ENCODE measurements around the gene PYHIN1. TPM values are rescaled to one million over a fixed set of nuclear protein-coding genes. Genes with fewer than 3 reads are reported as not detected.

PYHIN1 gene
- total and polyA plus RNA-seq, 4 donors, result 2.9 to 4.7 TPM; not detected in 2

DNA sequence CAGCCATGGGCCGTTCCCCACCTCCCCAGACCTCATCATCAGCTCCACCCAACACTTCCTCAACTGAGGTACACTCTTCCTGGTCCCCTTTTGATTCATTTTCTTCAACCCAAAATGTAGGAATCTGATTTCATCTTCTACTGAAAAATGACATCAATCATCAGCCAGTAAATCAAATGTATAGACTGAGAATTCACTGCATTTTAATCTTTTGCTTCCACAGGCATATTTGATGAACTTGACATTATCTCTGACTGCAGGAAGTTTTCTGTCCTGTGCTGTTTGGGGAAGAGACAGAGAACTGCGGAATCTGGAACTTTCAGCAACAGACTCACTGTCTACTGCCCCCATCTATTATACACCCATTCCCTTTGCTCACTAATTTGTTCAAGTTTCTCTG lies 7.8 kb downstream of the PYHIN1 start:
- no peaks in the 10 kb centered on the region for H3K4me1 ChIP-seq (ENCODE audit: control insufficient read depth in 1 of 2, insufficient read depth in 2 of 2, low read length in 2 of 2)
- H3K27me3 ChIP-seq (ENCODE audit: control insufficient read depth in 1 of 2, insufficient read depth in 2 of 2, low read length in 1 of 2), result no peaks in the 10 kb centered on the region
- intact Hi-C loops (cut with DNase I), result no loop called here
- H3K4me3 ChIP-seq (ENCODE audit: low read length in 2 of 2), result no peak overlapping the region
- no peaks in the 10 kb centered on the region for H3K9me3 ChIP-seq (ENCODE audit: control insufficient read depth, low read length)
- no peak overlapping the region for H3K27ac ChIP-seq (ENCODE audit: low read depth in 1 of 2, low read length in 2 of 2)
- 76 to 80% methylated on average over 2 of the region's 2 CpGs for WGBS, 2 donors
- no peak for DNase-seq
- ATAC-seq (ENCODE audit: low FRiP score), result no peak
- H3K36me3 ChIP-seq (ENCODE audit: control insufficient read depth in 1 of 2, insufficient read depth in 2 of 2, low read length in 1 of 2), result no peaks in the 10 kb centered on the region

- ATAC-seq (ENCODE audit: low FRiP score), result no peak
- WGBS, 2 donors, result 83 to 92% methylated on average over 1 of the region's 1 CpG
Measured at GRCh38 chr1:158941317-158941716, 10.0 kb downstream of the PYHIN1 start.

DNA sequence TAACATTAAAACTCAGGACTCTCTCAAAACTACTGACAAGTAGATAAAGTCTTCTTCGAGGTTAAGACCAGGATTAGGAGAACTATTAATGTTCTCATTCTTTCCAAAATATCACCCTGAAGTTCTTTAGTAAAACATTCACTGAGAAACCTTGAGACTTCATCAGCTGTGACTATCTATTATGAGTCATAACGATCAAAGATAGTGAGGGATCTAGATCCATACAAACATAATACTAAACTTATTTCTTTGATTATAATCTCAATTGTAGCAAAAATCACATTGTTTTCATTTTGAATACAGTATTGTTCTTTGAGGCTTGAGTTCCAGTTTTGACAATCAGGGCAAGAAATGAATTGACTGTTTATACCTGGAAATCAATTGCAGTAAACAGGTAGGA lies 11.1 kb downstream of the PYHIN1 start:
- Histone ChIP-seq H3K4me1 (ENCODE audit: control insufficient read depth in 1 of 2, insufficient read depth in 2 of 2, low read length in 2 of 2) (no peaks in the 10 kb centered on the region), H3K9me3 (ENCODE audit: control insufficient read depth, low read length) (no peaks in the 10 kb centered on the region), H3K27ac (ENCODE audit: low read depth in 1 of 2, low read length in 2 of 2) (no peak overlapping the region), H3K36me3 (ENCODE audit: control insufficient read depth in 1 of 2, insufficient read depth in 2 of 2, low read length in 1 of 2) (no peaks in the 10 kb centered on the region), H3K27me3 (ENCODE audit: control insufficient read depth in 1 of 2, insufficient read depth in 2 of 2, low read length in 1 of 2) (no peaks in the 10 kb centered on the region), H3K4me3 (ENCODE audit: low read length in 2 of 2) (no peak overlapping the region)
- no peak for ATAC-seq (ENCODE audit: low FRiP score)
- WGBS, 2 donors, result 63 to 71% methylated on average over 2 of the region's 2 CpGs
- intact Hi-C loops (cut with DNase I), result no loop called here
- DNase-seq, result no peak

More at GRCh38 chr1:158941317-158941716, 10.0 kb downstream of the PYHIN1 start:
- Histone ChIP-seq H3K9me3 (ENCODE audit: control insufficient read depth, low read length) (no peaks in the 10 kb centered on the region), H3K36me3 (ENCODE audit: control insufficient read depth in 1 of 2, insufficient read depth in 2 of 2, low read length in 1 of 2) (no peaks in the 10 kb centered on the region), H3K27me3 (ENCODE audit: control insufficient read depth in 1 of 2, insufficient read depth in 2 of 2, low read length in 1 of 2) (no peaks in the 10 kb centered on the region), H3K27ac (ENCODE audit: low read depth in 1 of 2, low read length in 2 of 2) (no peak overlapping the region), H3K4me3 (ENCODE audit: low read length in 2 of 2) (no peak overlapping the region), H3K4me1 (ENCODE audit: control insufficient read depth in 1 of 2, insufficient read depth in 2 of 2, low read length in 2 of 2) (no peaks in the 10 kb centered on the region)
- intact Hi-C loops (cut with DNase I), result no loop called here
- DNase-seq, result no peak

DNA sequence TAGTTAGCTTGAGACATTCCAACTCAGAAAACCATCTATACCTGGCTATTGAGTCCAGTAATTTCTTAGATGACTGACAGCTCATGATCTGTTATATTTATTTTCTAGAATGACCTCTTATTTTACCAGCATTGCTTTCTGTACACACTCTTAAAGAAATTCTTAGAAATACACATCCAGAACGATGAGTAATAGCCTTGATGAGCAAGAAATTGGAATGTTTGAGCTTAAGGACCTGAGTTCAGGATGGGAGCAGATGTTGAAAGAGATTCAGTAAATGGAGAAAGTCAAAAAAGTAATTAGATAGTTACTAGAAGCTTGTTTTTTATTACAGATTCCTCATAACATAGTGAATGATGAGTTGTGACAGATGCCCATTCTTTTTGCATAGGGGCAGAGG lies 11.7 kb downstream of the PYHIN1 start:
- intact Hi-C loops (cut with DNase I), result no loop called here

GRCh38 chr1:158945061-158945460 lies 13.7 kb downstream of the PYHIN1 start:
- ATAC-seq (ENCODE audit: low FRiP score) (no peak), DNase-seq (no peak)
- H3K27ac ChIP-seq (ENCODE audit: low read depth in 1 of 2, low read length in 2 of 2), result no peak overlapping the region
- H3K36me3 ChIP-seq (ENCODE audit: control insufficient read depth in 1 of 2, insufficient read depth in 2 of 2, low read length in 1 of 2), result no peaks in the 10 kb centered on the region
- peaks cover 1% of the 10 kb centered on the region for H3K9me3 ChIP-seq (ENCODE audit: control insufficient read depth, low read length)
- intact Hi-C loops (cut with DNase I), result no loop called here
- WGBS, 2 donors, result 60 to 66% methylated on average over 2 of the region's 2 CpGs
- no peak overlapping the region for H3K4me3 ChIP-seq (ENCODE audit: low read length in 2 of 2)
- no peaks in the 10 kb centered on the region for H3K27me3 ChIP-seq (ENCODE audit: control insufficient read depth in 1 of 2, insufficient read depth in 2 of 2, low read length in 1 of 2)
- H3K4me1 ChIP-seq (ENCODE audit: control insufficient read depth in 1 of 2, insufficient read depth in 2 of 2, low read length in 2 of 2), result no peaks in the 10 kb centered on the region

More for the DNA sequence above, 11.7 kb downstream of the PYHIN1 start:
- Histone ChIP-seq H3K36me3 (ENCODE audit: control insufficient read depth in 1 of 2, insufficient read depth in 2 of 2, low read length in 1 of 2) (no peaks in the 10 kb centered on the region), H3K4me3 (ENCODE audit: low read length in 2 of 2) (no peak overlapping the region), H3K27me3 (ENCODE audit: control insufficient read depth in 1 of 2, insufficient read depth in 2 of 2, low read length in 1 of 2) (no peaks in the 10 kb centered on the region), H3K4me1 (ENCODE audit: control insufficient read depth in 1 of 2, insufficient read depth in 2 of 2, low read length in 2 of 2) (no peaks in the 10 kb centered on the region), H3K9me3 (ENCODE audit: control insufficient read depth, low read length) (no peaks in the 10 kb centered on the region), H3K27ac (ENCODE audit: low read depth in 1 of 2, low read length in 2 of 2) (no peak overlapping the region)
- WGBS, 2 donors, result 45 to 56% methylated on average over 1 of the region's 1 CpG
- no peak for DNase-seq
- no peak for ATAC-seq (ENCODE audit: low FRiP score)

GRCh38 chr1:158946785-158947184 lies 15.4 kb downstream of the PYHIN1 start:
- Histone ChIP-seq H3K27ac (ENCODE audit: low read depth in 1 of 2, low read length in 2 of 2) (no peak overlapping the region), H3K27me3 (ENCODE audit: control insufficient read depth in 1 of 2, insufficient read depth in 2 of 2, low read length in 1 of 2) (no peaks in the 10 kb centered on the region)
- intact Hi-C loops (cut with DNase I), result no loop called here

DNA sequence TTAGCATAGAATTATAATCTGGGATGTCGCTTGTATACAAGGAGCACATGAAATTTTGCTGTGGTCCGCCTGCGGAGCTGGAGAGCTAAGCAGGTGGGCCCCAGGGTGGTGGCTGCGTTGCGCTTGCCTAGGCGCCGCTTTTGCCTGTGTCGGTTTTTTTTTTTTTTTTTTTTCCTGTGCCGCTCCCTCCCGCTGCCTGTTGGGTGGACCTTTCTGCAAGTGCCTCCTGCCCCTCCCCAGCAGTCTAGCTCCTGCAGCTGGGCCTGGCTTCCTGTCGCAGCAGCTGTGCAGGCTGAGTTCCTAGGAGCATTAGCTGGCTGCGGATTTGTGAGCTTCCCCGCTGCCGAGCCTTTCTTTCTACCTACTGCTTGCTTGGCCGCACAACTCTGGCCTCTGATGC lies 20.6 kb downstream of the PYHIN1 start:
- no peak overlapping the region for H3K4me3 ChIP-seq (ENCODE audit: low read length in 2 of 2)
- DNase-seq, result no peak
- no peaks in the 10 kb centered on the region for H3K4me1 ChIP-seq (ENCODE audit: control insufficient read depth in 1 of 2, insufficient read depth in 2 of 2, low read length in 2 of 2)
- H3K9me3 ChIP-seq (ENCODE audit: control insufficient read depth, low read length), result peaks cover 1% of the 10 kb centered on the region
- H3K27ac ChIP-seq (ENCODE audit: low read depth in 1 of 2, low read length in 2 of 2), result no peak overlapping the region
- no peak for ATAC-seq (ENCODE audit: low FRiP score)
- WGBS, 2 donors, result 81 to 83% methylated on average over 14 to 15 of the region's 15 CpGs
- H3K27me3 ChIP-seq (ENCODE audit: control insufficient read depth in 1 of 2, insufficient read depth in 2 of 2, low read length in 1 of 2), result no peaks in the 10 kb centered on the region
- intact Hi-C loops (cut with DNase I), result no loop called here
- H3K36me3 ChIP-seq (ENCODE audit: control insufficient read depth in 1 of 2, insufficient read depth in 2 of 2, low read length in 1 of 2), result no peaks in the 10 kb centered on the region

More at GRCh38 chr1:158946785-158947184, 15.4 kb downstream of the PYHIN1 start:
- Histone ChIP-seq H3K9me3 (ENCODE audit: control insufficient read depth, low read length) (peaks cover 1% of the 10 kb centered on the region), H3K4me3 (ENCODE audit: low read length in 2 of 2) (no peak overlapping the region), H3K4me1 (ENCODE audit: control insufficient read depth in 1 of 2, insufficient read depth in 2 of 2, low read length in 2 of 2) (no peaks in the 10 kb centered on the region), H3K36me3 (ENCODE audit: control insufficient read depth in 1 of 2, insufficient read depth in 2 of 2, low read length in 1 of 2) (no peaks in the 10 kb centered on the region)
- DNase-seq (no peak), ATAC-seq (ENCODE audit: low FRiP score) (no peak)

DNA sequence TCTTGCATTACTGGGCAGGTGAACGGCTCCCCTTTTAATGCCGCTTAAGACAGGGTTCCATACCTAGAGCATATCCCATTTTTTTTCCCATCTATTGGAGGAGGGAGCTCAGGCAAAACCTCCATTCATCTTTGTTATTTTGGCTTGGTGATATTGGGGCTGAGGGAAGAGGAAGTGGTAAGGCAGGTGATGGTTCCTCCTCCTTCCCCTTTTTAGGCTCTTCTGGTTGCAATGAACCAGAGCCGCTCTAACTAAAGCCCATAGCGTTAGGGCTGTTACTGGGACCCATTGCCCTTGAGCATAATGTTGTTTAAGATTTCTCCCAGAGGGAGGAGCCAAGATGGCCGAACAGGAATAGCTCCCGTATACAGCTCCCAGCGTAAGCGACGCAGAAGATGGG lies 21.1 kb downstream of the PYHIN1 start:
- peaks cover 1% of the 10 kb centered on the region for H3K9me3 ChIP-seq (ENCODE audit: control insufficient read depth, low read length)
- no peaks in the 10 kb centered on the region for H3K27me3 ChIP-seq (ENCODE audit: control insufficient read depth in 1 of 2, insufficient read depth in 2 of 2, low read length in 1 of 2)
- no peak overlapping the region for H3K4me3 ChIP-seq (ENCODE audit: low read length in 2 of 2)
- ATAC-seq (ENCODE audit: low FRiP score) (no peak), DNase-seq (no peak)
- H3K36me3 ChIP-seq (ENCODE audit: control insufficient read depth in 1 of 2, insufficient read depth in 2 of 2, low read length in 1 of 2), result no peaks in the 10 kb centered on the region
- intact Hi-C loops (cut with DNase I), result no loop called here
- no peaks in the 10 kb centered on the region for H3K4me1 ChIP-seq (ENCODE audit: control insufficient read depth in 1 of 2, insufficient read depth in 2 of 2, low read length in 2 of 2)
- 94 to 96% methylated on average over 9 of the region's 9 CpGs for WGBS, 2 donors
- no peak overlapping the region for H3K27ac ChIP-seq (ENCODE audit: low read depth in 1 of 2, low read length in 2 of 2)

- 86 to 93% methylated on average over 1 of the region's 1 CpG for WGBS, 2 donors
- intact Hi-C loops (cut with DNase I), result no loop called here
- peaks cover 3% of the 10 kb centered on the region for H3K9me3 ChIP-seq (ENCODE audit: control insufficient read depth, low read length)
- ATAC-seq (ENCODE audit: low FRiP score) (no peak), DNase-seq (no peak)
- H3K27ac ChIP-seq (ENCODE audit: low read depth in 1 of 2, low read length in 2 of 2), result no peak overlapping the region
- H3K27me3 ChIP-seq (ENCODE audit: control insufficient read depth in 1 of 2, insufficient read depth in 2 of 2, low read length in 1 of 2), result no peaks in the 10 kb centered on the region
- H3K36me3 ChIP-seq (ENCODE audit: control insufficient read depth in 1 of 2, insufficient read depth in 2 of 2, low read length in 1 of 2), result no peaks in the 10 kb centered on the region
- no peak overlapping the region for H3K4me3 ChIP-seq (ENCODE audit: low read length in 2 of 2)
- no peaks in the 10 kb centered on the region for H3K4me1 ChIP-seq (ENCODE audit: control insufficient read depth in 1 of 2, insufficient read depth in 2 of 2, low read length in 2 of 2)
Measured at GRCh38 chr1:158961178-158961577, 29.8 kb downstream of the PYHIN1 start.
